Glomerular visceral epithelial cell (primary cell): ENCODE results near the gene ARPC2.

Source experiments
- DNase-seq: peaks from one replicate; pipeline ENCODE4 v3.0.0-alpha.2; 2016; ENCODE audit errors: extremely low spot score

ARPC2 gene

GRCh38 chr2:218217360-218218267, 625 bp downstream of the ARPC2 start:
- DNase-seq, result peak; percentile 48

- no peak for DNase-seq
Observed at GRCh38 chr2:218218268-218219185, 1.5 kb downstream of the ARPC2 start.

- DNase-seq, result no peak
Observed at GRCh38 chr2:218219934-218220333, 2.9 kb downstream of the ARPC2 start.

GRCh38 chr2:218221000-218221399, 4.0 kb downstream of the ARPC2 start:
- DNase-seq, result no peak

- DNase-seq, result no peak
Observed at GRCh38 chr2:218223046-218223445, 6.1 kb downstream of the ARPC2 start.

GRCh38 chr2:218224186-218224585, 7.2 kb downstream of the ARPC2 start:
- DNase-seq, result no peak

GRCh38 chr2:218226903-218227302, 9.9 kb downstream of the ARPC2 start:
- no peak for DNase-seq

- DNase-seq, result peak; percentile 39
Observed at GRCh38 chr2:218228366-218229090, 11.5 kb downstream of the ARPC2 start.

- DNase-seq, result peak; percentile 67
Observed at GRCh38 chr2:218229239-218229638, 12.2 kb downstream of the ARPC2 start.

- DNase-seq, result peak; percentile 25
Observed at GRCh38 chr2:218229851-218230250, 12.9 kb downstream of the ARPC2 start.

- DNase-seq, result peak; percentile 90
Observed at GRCh38 chr2:218230882-218231281, 13.9 kb downstream of the ARPC2 start.

GRCh38 chr2:218233543-218233942, 16.6 kb downstream of the ARPC2 start:
- DNase-seq, result no peak

GRCh38 chr2:218234521-218234920, 17.5 kb downstream of the ARPC2 start:
- no peak for DNase-seq

GRCh38 chr2:218235017-218235416, 18.0 kb downstream of the ARPC2 start:
- no peak for DNase-seq

- DNase-seq, result no peak
Observed at GRCh38 chr2:218236829-218237228, 19.8 kb downstream of the ARPC2 start.

- DNase-seq, result no peak
Observed at GRCh38 chr2:218238887-218239286, 21.9 kb downstream of the ARPC2 start.

- no peak for DNase-seq
Observed at GRCh38 chr2:218244204-218244603, 27.2 kb downstream of the ARPC2 start.

GRCh38 chr2:218244665-218245064, 27.7 kb downstream of the ARPC2 start:
- no peak for DNase-seq

- no peak for DNase-seq
Observed at GRCh38 chr2:218245214-218245613, 28.2 kb downstream of the ARPC2 start.

GRCh38 chr2:218249691-218250090, 32.7 kb downstream of the ARPC2 start:
- DNase-seq, result no peak

- DNase-seq, result no peak
Observed at GRCh38 chr2:218252509-218253231, 35.7 kb downstream of the ARPC2 start.
